Pulmonary artery endothelial cell (primary cell): Measurements from ENCODE around the gene CR1L. TPM values are rescaled to one million over a fixed set of nuclear protein-coding genes. Genes with fewer than 3 reads are reported as not detected.
"Not testable (repeated sequence)": the region's sequence is repeated elsewhere in the genome, so short reads cannot be mapped to it uniquely, and the experiment has no call there.

Experiments used
- DNase-seq: peaks from one replicate; pipeline ENCODE4 v3.0.0-alpha.2; 2011; ENCODE audit warnings: low read depth, low spot score
- total RNA-seq: library from RNA; depleted of rRNA; stranded (reverse); fragments of >200 nt; gene quantifications from 2 replicates; pipeline ENCODE4 v1.2.3, GENCODE V29; 2014

CR1L gene
- total RNA-seq, 1 donor from 2014 or later = not detected

- DNase-seq = no peak
These were observed 725 bp downstream of the CR1L start for GRCh38 chr1:207645635-207646081.

GRCh38 chr1:207646171-207646570 lies 1.2 kb downstream of the CR1L start:
- no peak for DNase-seq

GRCh38 chr1:207646944-207647579 lies 2.1 kb downstream of the CR1L start:
- DNase-seq = no peak

GRCh38 chr1:207647671-207648333 lies 2.9 kb downstream of the CR1L start:
- DNase-seq = no peak

GRCh38 chr1:207648334-207649209 lies 3.6 kb downstream of the CR1L start:
- no peak for DNase-seq

- DNase-seq = no peak
These were observed 4.3 kb downstream of the CR1L start for GRCh38 chr1:207649210-207649753.

- DNase-seq = no peak
These were observed 5.1 kb downstream of the CR1L start for GRCh38 chr1:207649865-207650580.

GRCh38 chr1:207651583-207651982 lies 6.7 kb downstream of the CR1L start:
- DNase-seq = no peak

GRCh38 chr1:207654320-207654719 lies 9.4 kb downstream of the CR1L start:
- DNase-seq = no peak

GRCh38 chr1:207658408-207658807 lies 13.5 kb downstream of the CR1L start:
- DNase-seq = no peak

GRCh38 chr1:207658904-207659485 lies 14.1 kb downstream of the CR1L start:
- no peak for DNase-seq

- no peak for DNase-seq
These were observed 14.7 kb downstream of the CR1L start for GRCh38 chr1:207659545-207660153.

GRCh38 chr1:207661420-207661819 lies 16.5 kb downstream of the CR1L start:
- DNase-seq = not testable (repeated sequence)

GRCh38 chr1:207666342-207666741 lies 21.4 kb downstream of the CR1L start:
- no peak for DNase-seq

GRCh38 chr1:207669528-207670009 lies 24.6 kb downstream of the CR1L start:
- DNase-seq = no peak

- no peak for DNase-seq
These were observed 25.3 kb downstream of the CR1L start for GRCh38 chr1:207670192-207670591.

GRCh38 chr1:207670997-207671396 lies 26.1 kb downstream of the CR1L start:
- no peak for DNase-seq

GRCh38 chr1:207672522-207673130 lies 27.7 kb downstream of the CR1L start:
- peak; percentile 8 for DNase-seq

GRCh38 chr1:207673399-207673798 lies 28.5 kb downstream of the CR1L start:
- no peak for DNase-seq

- DNase-seq = no peak
These were observed 31.2 kb downstream of the CR1L start for GRCh38 chr1:207676153-207676552.
